ENCODE measurements around the gene BLNK.

Gene BLNK

DNA sequence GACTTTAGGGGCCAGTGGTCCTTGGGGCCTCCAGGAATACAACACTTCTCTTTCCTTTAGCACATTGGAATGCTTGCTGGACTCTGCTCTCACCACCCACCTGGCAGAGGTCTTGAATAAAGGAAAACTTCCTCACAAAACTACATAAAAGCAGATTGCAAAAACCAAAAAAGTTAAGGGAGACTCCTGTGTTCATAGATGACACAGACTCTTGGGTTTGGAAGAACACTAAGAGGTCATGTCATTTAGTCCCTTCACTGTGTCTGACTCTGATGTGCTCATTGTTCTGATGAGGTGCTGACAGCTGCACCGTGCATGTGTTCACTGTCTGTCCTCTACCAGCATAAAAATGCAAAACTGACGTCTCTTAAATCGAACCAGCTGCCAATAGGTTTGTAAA, 11.4 kb downstream of the BLNK start:
- DNase-seq, result no peak

DNA sequence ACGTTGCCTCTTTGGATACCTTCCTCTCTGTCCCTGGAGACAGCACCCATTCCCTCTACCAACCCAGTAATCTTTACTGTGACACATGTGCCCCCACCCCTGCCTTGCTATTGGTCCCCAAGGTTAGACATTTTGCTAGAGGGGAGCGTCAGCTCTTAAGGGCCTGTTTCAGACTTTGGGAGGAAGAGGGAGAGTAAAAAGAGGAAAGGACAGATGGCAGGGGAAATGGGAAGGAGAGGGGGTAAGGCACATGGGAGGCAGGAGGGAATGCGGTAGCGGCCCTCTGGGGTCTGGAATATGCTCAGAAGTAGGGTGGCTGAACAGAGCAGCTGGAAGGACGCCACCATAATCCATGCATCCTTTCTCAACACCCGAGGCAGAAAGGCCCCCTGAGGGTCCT, 12.2 kb downstream of the BLNK start:
- DNase-seq, result no peak

DNA sequence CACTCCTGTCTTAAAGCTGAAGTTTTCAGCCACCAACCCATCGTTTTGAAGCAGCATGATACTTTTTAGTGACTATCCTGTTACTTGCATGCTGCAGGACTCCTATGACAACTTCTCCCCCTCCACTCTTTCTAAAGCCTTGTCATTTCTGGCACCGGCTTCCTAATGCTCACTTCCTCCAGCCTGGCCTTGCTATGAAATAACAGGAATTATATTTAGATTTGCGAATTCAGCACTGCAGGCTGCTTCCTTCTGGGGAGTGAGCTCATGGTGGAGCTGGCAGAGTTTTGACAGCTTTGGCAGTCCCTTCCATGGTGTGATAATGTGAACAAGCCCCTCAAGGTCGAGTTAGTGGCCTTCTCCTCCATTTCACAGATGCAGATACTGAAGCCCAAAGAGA, 13.4 kb downstream of the BLNK start:
- no peak for DNase-seq

DNA sequence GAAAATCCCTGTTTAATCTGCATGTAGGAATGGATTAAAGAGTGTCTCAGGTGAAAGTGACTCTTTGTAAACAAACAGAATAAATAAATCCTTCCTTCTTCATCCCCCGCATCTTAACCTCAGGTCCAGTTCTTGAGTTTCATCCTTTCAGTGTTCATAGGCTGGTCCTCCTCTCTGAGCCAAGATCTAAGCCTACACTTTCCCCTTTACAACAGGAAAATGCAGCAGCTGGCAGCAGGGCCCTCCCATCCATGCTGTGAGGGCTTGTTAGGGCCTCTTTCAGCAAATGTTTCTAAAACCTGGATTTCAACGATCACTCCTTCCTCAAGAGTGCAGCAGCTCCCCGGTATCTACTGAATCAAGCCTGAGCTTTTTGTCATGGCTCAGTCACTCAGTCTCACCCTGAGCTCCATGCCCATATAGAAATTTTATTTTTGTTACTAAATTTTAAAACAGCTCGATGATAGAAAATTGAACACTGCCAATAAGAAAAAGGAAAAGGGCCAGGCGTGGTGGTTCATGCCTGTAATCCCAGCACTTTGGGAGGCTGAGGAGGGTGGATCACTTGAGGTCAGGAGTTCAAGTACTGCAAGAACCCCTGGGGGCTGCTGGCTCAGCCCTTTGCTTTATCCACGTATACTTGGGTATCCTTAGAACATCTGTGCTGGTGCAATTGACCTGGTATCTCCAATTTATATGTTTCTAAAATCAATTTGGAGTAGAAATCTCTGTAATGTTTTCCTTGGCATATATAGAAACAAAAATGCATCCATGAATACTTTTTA, 15.6 kb downstream of the BLNK start:
- no peak for DNase-seq

DNA sequence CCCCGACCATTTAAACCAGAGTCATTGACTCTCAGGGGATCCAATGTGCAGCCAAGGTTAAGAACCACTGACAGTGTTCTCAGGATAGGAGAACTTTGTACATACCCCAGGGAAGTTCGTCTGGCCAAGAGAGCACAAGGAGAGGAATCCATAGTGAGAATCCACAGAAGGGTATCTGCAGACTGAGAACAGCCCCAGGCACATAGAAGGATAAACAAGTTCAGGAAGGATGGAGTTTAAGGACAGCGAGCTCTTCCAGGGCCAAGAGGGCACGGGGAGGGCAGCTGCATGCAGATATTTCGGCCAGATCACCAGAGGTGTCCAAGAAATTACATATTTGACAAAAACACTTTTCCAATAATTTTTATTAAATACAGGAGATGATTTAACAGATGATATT, 16.4 kb downstream of the BLNK start:
- no peak for DNase-seq

DNA sequence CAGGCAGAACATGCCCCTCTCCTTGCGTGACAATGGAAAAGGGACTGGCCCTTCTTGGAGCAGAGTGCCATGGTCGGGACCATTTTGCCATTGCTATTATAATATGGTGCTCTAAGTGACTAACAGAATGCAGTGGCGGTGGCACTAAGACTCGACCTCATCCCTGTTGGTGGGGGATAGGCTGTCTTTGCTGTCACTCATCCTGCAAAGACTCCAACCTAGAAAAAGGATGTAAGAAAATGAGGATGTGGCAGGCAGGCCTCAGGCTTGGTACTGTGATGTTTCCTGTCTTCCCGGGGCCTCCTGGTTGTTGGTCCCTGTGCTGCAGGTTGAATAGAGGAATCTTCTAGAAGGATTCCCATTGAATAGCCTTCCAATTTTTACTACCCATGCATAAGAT, 18.6 kb downstream of the BLNK start:
- no peak for DNase-seq

DNA sequence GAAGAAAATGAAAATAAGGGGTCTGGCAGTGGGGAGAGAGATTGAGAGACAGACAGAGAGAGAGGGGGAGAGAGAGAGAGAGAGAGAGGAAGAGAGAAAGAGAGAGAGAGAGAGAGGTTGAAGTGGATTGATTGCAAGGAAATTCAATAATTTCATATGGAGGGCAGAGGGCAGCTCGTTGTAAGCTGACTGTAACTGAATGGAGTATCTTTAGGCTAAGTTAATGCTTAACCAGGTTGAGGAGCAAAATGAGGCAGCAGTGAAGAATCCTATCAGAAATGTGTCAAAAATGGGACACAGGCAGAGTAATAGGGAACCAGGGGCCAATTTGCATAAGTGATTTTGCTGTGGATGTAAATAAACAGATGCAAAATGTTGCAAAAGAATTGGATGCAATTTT, 21.0 kb downstream of the BLNK start:
- no peak for DNase-seq

DNA sequence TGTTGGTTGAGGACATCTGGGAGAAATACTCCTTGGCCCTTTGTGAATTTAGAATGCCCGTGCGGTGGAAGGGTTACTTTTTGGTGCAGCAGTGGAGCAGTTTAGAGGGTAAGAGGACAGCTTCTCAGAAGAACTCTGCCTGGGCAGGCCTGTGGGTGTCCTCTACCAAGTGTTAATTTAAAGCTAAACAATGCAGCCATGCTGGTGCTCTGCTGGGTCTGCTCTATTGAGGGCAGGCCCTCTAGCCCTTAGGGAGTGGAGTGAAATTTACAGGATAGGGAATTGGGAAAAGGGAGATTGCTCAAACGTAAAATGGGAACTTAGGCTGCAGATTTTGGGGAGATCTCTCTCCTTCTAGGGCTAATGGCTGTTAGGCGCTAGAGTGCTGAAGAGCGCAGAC, 22.1 kb downstream of the BLNK start:
- no peak for DNase-seq

DNA sequence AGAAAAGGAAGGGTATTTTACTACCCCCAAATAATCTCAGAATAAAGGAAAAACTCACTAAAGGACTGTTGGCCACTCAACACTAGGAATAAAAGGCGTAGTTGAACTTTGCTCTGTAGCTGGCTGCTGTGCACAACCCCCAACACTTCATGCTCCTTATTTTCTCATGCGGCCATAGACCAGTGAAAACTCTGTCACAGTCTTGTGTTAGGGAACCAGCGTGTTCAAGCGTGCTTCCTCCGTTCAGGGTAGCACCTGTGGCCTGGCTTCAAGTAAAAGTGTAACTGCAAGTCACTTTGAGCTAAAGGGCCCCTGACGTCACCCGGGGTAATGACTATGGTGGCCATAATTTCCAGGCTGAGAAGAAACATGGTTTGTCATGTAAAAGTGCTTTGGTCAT, 27.0 kb downstream of the BLNK start:
- no peak for DNase-seq

DNA sequence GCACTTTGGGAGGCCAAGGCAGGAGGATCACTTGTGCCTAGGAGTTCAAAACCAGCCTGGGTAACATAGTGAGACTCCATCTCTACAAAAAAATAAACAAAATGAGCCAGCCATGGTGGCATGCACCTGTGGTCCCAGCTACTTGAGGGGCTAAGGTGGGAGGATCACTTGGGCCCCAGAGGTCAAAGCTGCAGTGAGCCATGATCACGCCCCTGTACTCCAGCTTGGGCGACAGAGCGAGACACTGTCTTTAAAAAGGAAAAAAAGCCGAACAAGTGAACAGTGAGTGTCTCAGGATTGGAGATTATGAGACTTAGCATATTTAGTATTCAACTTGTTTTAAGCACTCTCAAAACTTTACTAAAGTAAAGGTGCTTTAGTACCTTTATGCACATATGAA, 28.1 kb downstream of the BLNK start:
- no peak for DNase-seq

DNA sequence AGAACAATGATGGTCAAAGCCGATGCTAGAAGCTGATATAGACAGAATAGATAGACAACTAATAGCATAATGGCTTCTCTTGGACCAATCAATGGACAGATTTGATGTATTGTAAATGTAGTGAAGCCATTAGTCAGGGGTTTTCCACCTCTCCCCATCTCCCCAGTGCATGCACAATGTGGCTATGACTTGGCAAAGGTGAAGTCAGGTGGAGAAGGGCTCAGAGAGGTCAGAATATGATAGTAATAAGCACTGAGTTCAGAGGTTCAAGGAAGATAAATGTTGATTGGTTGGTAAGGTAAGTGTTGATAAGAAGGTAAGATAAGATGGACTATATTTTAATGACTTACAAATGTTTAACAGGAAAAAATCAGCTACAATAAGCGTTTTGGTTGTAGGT, 28.5 kb downstream of the BLNK start:
- no peak for DNase-seq

DNA sequence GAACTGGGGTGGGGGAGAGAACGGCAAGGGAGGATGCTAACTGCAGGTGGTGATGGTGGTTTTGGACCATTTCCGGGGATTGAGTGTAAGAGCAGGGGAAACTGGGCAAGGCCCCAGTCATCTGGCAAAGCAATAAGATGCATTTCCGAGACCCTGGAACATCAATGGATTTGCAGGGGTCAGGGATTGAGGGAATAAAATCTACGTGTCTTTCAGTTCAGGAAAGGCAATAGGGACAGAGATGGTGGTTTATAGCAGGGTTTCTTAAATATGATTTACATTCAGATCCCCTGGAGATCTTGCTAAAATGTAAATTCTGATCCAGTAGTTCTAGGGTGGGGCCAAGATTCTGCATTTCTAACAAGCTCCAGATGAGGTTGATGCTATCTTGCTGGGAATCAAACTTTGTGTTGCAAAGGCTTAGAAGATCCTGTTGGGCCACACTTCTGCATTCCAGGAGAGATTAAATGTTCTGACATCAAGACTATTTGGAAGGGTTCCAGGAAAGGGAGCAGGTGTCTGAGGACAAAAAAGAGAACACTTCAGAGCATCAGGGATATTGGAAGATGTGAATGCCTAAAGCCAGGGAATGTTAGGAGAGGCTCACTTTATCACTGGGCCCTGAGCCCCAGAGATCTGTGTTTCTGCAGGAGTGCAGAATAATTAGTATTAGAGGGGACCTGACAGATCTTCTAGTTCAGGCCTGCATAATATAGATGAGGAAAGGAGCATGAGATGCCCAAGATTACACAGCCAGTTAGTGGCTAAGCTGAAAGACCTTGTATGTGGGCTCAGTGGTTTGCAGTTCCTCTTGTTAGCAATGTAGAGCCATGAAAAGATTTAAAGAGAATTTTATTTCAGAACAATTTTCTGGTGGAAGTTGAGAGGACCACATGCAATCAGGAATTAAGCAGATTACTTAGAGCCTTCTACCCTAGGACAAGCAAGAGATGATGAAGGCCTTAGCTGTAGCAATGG, 32.4 kb downstream of the BLNK start:
- no peak for DNase-seq

DNA sequence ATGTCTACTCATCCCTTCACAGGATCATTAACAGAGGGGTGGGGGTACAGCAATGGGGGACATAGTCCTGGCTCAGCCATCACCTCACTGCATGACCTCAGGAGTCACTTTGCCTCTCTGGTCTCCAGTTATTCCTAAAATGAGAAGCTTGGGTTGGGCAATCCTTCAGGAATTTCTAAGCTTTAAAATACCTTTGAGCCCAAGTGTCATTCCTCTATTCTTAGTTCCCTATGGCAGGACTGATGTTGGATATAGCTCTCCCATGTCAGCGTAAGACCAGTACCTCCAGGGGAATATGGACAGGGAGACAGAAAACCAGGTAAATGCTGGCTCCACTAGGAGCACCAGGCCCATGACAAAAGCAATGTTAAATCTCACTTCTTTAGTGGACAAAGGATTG, 34.5 kb downstream of the BLNK start:
- DNase-seq, result no peak

DNA sequence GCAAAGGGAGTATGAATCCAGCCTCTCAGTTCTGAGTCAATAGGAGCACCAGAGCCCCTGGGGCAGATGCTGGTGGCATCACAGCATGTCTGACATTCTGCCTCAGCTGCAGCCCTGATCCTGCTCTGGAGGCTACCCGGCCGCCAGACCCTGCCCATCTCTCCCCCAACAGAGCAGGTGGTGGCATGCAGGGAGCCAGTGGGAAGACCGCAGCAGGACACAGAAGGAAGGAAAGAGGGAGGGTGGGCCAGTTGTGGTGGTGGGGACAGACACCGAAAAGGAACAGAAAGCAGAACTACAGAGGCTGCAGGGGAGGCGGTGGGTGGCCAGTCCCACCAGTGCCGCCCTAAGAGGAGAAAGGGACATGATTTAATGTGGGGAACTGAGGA, 35.3 kb downstream of the BLNK start:
- no peak for DNase-seq

DNA sequence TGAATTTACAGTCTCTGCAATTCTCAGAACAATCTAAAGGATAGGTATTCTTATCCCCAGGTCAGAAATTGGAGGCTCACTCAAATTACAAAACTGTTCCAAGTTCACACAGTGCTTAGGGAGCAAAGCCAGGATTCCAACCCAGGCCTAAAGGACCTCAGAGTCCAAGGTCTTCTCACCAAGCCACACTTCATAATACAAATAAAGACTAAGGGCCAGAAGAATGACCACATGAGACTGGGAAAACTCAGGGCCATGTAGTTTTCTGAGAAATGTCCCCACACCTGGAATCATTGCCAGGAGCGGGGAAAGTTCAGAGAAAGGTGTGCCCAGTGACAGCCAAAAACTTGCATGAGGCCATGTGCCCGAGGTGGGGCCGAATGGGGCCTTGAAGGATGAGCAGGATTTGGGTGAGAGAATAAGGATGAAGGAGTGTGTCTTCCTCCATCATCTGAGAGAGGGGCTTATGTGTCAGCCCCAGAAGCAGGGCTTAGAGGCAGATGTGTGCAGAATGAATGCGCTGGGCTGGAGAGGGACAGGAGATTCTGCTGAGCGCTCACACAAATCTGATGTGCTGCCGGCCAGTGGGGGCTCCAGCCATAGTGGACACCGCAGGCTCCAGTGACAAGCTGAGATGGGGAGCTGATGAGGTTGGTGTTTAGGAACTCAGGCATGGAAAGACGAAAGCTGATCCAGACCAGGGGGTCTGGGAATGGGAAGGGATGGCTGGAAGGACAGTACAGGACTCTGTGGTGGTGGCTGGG, 35.9 kb downstream of the BLNK start:
- no peak for DNase-seq

DNA sequence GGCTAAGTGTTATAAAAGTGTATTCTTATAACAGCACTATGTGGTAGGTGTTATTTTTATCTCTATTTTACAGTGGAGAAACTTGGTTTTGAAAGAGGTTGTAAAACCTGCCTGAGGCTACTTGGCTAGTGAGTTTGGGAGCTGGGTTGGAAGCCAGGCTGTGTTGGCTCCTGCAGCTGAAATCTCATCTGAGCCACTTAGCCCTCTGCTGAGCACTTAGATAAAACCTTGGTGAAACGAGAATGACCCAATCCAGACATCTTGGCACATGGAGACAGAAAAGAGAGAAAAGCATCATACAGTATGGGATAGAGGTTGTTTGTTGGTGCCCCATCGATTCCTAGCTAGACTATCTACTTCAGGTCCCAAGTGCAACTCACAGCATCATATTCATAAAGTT, 37.4 kb downstream of the BLNK start:
- no peak for DNase-seq

DNA sequence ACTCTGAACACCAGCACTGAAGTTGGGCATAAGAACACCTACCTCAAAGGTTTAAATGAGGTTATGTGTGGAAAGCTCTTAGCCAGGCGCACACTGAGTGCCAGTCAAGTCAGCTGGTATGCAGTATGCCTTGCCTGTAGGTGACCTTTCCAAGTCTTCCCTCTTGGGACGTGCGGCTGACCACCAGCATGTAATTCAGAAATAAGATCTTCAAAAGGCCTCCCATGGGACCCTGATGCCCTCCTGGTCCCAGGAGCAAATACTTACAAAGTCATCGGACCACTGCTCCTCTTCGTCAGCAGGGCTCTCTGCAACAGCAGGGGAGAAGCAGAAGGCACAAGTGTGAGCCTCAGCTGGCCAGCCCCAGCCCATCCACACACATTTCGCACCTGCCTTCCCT, 40.8 kb downstream of the BLNK start:
- DNase-seq, result no peak

DNA sequence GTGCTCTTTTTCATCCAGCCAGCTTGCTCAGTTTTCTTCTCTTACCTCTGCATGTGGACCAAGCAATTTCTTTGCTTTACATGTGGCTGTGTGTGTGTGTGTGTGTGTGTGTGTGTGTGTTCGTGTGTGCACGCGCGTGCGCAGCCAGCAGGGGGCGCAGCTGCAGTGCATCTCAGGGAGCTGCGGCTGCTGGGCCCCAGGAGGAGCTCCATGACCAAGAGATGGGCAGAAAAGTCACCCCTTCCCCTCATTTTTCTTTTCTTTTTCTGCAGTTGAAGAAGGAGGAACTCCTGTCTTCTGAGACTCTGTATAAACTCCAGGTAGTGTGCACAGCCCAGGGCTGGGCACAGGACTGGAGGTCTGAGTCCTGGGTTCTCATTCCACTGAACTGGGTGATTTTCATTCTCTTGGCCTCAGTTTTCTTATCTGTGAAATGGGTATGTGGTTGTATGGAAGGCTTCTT, 41.8 kb downstream of the BLNK start:
- peak; percentile 3 for DNase-seq

DNA sequence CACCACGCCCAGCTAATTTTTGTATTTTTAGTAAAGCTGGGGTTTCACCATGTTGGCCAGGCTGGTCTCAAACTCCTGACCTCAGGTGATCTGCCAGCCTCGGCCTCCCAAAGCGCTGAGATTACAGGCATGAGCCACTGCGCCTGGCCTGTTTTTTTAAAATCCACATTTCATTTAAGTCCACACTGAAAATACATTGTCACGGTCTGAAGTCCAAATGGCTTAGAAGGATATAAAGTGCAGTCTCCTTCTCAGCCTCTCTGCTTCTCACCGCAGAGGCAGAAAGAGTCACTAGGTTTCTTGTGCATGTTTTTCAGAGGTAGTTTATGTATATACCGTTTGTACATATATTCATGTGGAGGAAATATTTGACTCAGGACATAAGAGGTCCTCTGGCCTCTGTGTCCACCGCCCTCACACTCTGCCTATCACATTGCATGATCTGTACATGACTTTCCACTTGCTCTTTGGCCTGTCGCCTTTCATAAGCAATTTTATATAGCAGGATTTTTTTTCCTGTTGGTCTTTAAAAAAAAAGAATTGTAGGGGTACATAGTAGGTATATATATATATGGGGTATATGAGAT, 42.9 kb downstream of the BLNK start:
- no peak for DNase-seq

DNA sequence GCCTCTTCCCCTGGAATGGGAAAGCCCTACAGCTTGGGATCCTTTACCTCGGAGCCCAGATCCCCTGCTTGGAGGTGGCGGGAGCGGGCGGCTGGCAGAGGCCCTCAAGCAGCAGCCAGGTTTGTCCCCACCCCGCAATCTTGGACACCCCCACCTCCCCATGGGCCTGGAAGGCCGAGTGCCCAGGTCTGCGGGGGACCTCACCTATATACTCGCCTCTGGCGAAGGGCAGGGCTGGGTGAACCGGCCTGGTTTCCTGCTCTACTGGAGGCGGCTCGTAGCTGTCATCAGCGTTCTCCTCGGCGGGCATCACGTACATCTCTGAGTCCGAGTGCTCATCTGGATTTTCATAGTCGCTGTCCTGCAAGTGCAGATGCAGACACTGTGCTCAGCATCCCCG, 44.2 kb downstream of the BLNK start:
- DNase-seq, result no peak

DNA sequence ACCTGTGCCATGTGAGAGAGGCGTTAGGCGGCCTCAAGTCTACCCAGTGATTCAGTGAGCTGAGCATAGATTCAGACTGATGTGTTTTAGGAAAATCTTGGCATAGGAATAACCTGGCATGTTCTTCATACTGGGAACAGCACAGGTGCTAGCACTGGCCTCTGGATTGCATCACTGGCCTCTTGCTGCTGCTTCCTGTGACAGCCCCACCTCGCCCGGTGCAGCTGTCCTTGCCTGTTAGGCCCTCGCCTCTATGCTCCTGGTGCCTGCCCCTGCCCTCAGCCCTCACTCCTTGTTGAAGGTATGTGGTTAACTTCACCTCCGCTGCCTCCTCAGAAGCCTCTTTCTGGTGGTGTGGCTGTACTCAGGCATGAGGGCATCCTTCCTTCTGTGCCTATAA, 46.2 kb downstream of the BLNK start:
- no peak for DNase-seq

DNA sequence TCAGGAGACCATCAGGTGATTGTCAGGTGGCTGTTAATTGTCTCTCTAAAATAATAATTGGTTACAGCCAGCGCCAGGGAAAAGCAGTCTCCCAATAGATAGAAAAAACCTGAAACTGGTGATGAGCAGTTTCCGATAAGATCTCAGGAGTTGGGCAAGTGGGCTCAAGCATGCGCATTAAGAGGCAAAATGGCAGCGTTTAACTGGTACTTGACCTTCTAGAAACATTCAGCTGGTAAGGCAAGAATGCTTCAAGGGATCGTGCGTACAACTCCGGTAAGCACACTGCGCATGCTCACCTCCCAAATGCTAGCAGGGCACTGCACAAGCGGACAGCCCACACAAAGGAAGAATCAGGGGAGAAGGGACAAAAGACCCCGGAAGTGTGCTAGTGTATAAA, 48.5 kb downstream of the BLNK start:
- DNase-seq, result no peak

DNA sequence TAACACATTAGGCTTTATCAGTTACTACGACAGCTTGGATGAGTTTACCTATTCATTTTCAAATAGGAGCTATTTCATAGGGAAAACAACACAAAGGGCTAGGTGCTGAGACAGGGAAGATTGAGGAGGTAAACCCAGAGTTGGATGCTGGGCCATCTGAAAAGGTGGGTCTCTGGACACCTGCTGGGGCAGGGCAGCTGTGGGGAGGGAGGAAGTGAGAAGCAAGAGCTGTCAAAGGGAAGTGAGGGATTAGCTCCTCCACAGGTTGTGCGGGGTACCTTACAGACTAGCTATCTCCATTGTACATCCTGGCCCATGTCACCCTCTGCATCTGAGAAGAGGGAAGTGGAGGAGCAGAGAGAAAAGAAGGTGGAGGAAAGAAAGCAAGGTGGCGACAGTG, 48.9 kb downstream of the BLNK start:
- DNase-seq, result no peak
